Dermis blood vessel endothelial cell (primary cell): ENCODE results near the gene B3GLCT. TPM values are rescaled to one million over a fixed set of nuclear protein-coding genes. Genes with fewer than 3 reads are reported as not detected.
"Not testable (repeated sequence)": the region's sequence is repeated elsewhere in the genome, so short reads cannot be mapped to it uniquely, and the experiment has no call there.

Source experiments
- DNase-seq: peaks from one replicate; pipeline ENCODE4 v3.0.0; 2010
- total RNA-seq: library from RNA; depleted of rRNA; stranded (reverse); fragments of >200 nt; gene quantifications from 2 replicates; pipeline ENCODE4 v1.2.3, GENCODE V29; 2014

The B3GLCT gene
- total RNA-seq, 1 donor from 2014 or later = 20.4 TPM

DNA sequence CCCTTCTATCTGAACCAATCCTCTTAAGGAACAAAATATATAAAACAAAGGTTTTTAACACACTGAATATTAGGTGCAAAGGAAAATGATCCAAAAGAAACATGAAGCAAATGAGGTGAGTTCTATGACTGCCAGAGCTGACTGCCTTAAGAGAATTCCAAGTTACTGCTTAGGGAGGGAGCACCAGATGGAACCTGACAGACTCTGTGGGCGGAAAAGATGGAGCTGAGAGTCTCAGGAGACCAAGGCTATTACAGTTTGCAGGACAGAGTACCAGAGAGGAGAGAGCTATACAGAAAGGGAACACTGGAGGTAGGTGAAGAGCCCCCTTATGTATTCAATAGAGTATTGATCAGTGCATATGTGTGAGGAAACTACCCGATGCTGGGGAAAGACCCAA, 87.2 kb downstream of the B3GLCT start:
- no peak for DNase-seq

DNA sequence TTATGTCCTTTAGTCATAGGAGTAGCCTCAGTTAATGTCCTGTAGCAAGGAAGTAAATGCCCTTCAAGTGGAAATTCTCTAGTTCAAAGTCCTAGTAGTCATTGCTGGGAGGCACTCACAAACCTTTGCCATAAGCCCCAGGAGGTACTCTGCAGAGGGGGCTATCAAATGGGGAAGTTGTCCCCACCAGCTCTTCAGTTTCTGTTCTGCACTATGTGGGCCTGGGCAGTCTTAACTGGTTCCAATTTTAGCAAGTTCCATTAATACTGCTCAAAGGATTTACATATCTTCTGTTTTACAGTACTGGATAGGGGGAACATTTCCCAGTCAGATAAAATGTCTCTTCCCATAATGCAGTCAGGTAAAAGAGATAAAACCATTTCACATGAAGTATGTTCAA, 101.3 kb downstream of the B3GLCT start:
- no peak for DNase-seq

DNA sequence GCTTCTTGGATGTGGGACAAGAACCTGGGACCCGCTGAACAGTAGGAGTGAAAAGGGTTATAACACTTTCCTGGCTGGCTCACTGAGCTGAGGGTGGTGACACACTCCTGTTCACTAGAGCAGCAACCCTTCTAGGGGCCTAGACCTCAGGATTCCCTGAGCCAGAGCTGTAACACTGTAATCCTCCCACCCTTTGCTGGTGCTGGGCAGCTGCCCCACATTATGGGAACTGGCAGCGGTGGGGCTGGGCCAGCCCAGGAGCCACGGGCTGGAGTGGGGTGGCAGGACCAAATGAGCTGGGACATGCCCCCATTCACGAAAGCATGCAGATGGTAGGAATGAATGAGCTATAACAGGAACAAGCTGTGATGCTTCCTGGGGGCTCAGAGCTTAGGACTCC, 110.6 kb downstream of the B3GLCT start:
- no peak for DNase-seq

DNA sequence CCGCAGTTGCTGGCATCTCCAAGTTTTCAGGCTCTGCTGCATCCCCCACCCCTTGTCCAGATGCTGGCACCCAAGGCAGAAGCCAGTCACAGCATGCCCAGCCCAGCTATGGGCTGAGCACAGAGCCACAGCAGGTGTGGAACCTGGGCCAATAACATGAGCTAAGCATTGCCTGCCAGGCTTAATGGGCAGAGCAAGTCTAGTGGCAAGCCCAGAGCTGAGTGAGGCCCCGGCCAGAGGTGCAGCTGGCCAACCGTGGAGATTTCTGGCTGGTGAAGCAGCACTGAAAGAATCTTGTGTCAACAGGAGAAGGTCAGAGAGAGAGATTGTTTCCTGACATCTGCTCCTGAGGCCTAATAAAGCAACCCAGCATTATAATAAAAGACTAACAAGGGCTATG, 111.0 kb downstream of the B3GLCT start:
- DNase-seq = peak; percentile 9

DNA sequence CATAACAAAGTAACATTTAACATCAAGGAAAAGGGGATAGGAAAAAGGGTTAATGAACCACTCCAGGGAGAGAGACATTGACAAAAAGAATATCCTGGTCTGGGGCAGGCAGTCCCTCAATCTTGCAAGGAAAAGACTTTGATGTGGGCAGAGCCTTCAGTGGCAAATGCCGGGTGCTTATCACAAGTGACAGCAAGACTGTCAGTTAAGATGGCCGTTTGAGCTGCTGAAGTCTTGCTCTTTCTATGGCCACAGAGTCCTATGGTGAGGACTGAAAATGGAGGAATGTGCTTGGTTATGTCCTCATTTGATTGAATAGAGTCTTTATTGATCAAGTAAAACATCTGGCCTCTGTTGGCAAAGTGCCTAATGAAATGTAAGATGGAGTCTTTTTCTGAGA, 112.1 kb downstream of the B3GLCT start:
- DNase-seq = no peak

DNA sequence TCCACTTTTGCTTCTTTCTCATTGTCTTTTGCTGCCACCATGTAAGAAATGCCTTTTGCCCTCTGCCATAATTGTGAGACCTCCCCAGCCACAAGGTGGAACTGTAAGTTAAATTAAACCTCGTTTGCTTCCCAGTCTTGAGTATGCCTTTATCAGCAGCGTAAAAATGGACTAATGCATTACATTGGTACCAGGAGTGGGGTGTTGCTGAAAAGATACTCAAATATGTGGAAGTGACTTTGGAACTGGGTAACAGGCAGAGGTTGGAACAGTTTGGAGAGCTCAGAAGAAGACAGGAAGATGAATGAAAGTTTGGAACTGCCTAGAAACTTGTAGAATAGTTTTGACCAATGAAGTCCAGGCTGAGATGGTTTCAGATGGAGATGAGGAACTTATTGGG, 115.2 kb downstream of the B3GLCT start:
- no peak for DNase-seq

DNA sequence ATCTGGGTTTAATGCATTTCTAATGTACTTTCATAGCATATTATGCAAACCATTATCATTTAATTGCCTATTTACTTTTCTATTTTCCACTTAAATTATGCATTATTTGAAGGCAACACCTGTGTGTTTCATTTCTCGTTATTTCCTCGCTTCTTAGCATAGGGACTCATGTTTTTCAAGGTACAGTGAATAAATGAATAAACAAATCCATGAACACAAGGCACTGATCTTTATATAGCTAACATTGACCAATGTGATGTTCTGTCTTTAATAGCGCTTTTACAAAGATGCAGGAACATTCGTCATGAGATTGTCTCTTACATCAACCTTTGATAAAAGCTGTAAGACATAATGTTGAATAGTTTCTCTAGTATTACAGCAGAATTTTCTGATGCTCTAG, 121.2 kb downstream of the B3GLCT start:
- DNase-seq = no peak

DNA sequence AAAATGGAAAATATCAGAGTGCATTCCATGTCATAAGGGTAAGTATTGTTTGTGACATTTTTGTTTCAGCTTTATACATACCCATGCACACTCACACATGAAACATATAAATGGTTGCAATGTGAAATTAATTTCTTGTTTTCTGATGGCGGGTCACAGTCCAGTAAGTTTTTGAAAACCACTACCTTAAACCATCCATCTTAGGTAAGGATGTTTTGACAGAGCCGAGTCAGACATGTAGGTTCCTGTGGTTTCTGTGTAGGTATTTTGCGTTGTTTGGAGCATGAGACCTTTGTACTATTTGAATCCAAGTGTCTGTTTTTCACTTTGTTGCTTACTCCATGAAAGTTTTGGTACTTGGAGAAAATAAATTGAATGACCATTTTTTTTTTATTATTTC, 121.7 kb downstream of the B3GLCT start:
- DNase-seq = no peak

DNA sequence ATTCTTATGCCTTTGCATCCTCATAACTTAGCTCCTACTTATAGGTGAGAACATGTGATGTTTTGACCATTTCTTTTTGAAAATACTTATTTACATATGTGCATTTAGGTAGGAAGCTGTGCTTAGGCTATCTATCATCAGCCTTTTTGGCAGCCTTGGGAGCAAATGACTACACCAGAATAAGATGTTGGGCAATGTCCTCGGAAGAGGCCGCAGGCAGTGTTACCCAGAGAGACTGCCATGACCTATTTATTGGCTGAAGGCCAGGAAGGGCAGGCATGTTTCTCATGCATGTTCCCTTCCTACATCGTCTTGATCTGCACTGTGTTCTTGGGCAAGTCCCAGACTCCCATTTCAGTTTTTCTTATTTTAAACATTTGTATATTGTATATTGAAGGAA, 122.3 kb downstream of the B3GLCT start:
- no peak for DNase-seq

DNA sequence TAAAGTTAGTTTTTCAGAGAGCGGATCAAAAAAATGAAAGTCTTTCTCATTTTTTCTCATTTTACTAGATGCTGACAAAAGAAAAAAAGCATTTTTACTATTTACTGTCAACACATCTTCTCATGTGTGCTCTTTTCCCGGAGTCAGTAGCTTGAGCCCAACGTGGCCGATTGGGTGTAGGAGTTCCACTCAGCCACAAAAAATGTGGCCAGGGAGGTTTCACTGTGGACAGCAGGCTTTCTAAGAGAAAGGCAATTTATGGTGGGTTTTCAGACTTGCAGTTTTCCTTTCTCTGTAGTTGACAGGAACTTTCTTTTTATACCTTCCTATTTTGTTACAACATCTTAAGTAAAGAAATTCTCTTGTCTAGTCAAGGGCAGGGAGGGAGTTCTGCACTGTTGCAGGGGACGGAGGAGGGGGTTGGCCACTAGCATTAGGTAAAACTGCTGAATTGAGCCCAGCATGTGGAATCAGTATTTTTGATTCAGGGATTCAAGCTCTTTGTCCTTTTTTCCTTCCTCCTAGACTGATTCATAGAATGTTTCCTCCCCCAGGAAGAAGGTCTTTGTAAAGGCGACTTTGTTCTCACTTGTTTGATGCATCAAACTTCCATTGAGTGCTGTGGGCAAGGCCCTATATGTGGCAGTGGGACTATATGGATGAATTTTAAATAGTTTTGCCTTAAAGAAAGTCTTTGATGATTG, 123.1 kb downstream of the B3GLCT start:
- no peak for DNase-seq

DNA sequence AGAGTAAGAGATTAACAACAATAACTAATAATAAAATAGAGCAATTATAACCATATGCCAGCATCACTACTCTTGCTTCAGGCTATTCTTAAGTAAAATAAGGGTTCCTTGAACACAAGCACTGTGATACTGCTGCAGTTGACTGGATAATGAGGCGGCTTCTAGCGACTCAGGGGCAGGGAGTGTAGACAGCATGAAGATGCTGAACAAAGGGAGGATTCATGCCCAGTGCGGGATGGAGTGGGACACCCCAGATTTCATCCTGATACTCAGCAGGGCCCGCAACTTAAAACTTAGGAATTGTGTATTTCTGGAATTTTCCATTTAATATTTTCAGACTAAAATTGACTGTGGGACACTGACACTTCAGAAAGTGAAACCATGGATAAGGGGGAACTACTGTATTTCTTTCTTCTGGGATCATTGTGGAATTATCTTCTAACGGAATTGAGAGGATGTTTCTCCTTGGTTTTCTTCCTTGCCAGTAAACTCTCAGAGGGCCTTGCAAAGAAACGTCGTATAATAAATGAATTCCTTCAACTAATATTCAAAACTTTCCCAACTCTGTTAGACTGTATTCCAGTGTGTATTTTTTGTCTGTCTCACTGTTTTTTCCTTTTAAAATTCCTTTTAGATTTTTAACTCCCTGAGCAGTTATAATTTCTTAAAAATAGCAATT, 127.5 kb downstream of the B3GLCT start:
- DNase-seq = no peak

DNA sequence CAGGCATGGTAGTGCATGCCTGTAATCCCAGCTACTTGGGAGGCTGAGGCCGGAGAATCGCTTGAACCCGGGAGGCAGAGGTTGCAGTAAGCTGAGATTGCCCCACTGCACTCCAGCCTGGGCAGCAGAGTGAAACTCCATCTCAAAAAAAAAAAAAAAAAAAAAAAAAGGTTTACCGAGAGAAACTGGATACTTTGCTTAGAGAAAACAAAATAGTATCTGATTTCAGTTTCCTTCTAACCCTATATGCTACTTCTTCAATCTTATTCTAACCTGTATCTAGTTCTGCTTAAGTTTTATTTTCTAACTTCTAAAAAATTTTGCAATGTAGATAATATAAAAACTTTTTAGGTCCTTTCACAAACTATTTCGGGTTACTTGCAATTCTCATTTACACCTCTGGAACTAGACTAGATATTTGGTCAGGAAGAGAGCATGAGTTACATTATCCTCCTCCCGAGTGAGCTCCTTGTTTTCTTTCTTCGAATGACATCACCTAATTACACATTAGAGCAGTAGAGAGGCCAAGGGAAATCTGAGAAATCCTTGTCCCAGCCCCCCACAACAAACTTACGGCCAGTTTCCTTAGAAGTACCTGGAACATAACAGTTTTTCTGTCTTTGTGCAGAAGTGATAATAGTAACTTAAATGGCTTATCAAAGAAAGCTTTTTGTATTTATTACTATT, 128.9 kb downstream of the B3GLCT start:
- peak; percentile 6 for DNase-seq

DNA sequence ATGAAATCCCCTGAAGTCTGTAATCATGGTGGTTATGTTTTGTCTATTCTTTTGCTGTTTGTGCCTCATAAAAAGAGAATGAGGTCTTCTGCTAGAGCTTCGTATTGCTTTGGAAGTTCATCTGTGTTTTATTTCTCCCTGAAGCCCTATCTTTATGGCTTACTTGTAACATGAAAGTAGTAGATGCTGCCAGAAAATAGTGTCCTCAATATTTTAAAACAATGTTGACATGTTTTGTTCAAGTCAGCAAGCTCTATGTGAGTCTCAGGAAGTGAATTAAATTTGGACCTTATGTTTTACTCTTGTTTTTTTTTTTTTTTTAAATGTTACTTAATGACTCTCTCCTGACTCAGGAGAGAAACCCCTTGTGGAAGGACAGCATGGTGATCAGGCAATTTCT, 130.5 kb downstream of the B3GLCT start:
- no peak for DNase-seq

DNA sequence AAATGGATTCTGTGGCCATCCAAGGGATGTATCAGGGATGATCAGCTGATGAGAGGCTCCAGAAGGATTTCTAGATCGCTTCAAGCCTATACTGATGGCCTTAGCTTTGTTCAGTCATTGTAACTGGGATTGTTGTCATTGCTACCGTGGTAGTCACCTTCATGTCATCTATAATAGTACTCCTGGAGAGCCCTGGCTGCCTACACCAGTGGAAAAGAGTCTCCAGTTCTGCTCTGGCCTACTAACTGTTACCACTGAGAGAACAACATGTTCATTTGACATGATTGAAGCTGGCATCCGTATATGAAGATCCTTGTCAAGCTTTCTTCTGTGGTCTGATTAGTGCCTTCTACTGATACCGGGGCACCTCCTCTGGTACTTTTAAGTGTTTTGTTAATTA, 131.3 kb downstream of the B3GLCT start:
- no peak for DNase-seq

DNA sequence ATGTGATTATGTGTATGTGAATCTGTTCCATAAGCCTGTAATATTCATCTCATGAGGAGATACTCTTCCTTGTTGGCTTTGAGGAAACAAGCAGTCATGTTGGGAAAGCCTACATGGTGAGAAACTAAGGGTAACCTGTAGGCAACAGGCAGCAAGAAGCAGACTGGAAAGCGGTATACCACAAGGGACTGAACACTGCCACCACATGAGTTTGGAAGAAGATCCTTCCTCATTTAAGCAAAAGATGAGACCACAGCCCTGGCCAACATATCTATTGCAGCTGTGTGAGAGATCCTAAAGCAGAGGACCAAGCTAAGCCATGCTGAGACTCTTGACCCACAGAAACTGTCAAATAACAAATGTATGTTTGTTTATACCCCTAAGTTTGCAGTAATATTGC, 134.8 kb downstream of the B3GLCT start:
- no peak for DNase-seq

DNA sequence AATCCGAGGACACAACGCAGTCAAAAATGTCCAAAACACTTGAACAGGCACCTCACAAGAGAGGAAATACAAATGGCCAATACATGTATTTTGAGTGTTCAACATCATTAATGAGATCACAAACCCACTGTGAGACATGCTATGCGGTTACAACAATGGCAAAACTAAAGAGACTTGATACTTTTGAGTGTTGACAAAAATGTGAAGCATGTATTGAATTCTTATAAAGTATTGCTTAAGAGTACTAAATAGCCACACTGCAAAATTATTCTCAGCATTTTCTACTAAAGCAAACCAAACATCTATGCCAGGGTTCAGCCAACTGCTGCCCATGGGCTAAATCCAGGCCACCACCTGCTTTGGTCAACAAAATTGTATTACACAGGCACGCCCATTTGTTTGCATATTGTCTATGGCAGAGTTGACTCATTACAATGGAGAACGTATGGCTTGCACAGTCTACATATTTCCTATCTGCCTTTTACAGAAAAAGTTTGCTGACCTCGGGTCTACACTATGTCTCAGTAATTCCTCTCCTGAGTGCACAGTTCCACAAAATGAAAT, 135.3 kb downstream of the B3GLCT start:
- no peak for DNase-seq

DNA sequence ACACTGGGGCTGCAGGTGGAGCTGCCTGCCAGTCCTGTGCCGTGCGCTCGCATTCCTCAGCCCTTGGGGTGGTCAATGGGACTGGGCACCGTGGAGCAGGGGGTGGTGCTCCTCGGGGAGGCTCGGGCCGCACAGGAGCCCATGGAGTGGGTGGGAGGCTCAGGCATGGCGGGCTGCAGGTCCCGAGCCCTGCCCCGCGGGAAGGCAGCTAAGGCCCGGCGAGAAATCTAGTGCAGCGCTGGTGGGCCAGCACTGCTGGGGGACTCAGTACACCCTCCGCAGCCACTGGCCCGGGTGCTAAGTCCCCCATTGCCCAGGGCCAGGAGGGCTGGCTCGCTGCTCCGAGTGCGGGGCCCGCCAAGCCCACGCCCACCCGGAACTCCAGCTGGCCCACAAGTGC, 139.8 kb downstream of the B3GLCT start:
- not testable (repeated sequence) for DNase-seq

DNA sequence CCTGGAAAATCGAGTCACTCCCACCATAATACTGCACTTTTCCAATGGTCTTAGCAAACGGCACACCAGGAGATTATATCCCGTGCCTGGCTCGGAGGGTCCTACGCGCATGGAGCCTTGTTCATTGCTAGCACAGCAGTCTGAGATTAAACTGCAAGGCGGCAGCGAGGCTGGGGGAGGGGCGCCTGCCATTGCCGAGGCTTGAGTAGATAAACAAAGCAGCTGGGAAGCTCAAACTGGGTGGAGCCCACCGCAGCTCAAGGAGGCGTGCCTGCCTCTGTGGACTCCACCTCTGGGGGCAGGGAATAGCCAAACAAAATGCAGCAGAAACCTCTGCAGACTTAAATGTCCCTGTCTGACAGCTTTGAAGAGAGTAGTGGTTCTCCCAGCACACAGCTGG, 141.1 kb downstream of the B3GLCT start:
- DNase-seq = not testable (repeated sequence)

DNA sequence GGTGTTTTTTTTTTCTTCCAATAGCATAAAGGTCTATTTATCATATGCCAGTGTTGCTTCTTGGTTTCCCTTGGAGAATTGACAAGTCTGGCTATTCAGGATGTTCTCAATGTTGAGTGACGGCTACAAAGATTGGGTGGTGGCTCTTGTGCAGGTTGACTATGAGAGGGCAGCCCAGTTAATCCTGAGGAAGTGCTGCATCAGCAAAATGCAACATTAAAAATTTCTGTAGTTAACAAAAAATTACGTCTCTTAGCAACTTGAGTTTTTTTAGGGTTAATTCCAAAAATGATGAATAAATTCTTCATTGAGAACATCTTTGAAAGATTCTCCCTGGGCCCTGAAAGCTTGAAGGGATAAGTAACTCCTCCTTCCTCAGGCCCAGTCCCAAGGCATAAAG, 147.1 kb downstream of the B3GLCT start:
- no peak for DNase-seq

DNA sequence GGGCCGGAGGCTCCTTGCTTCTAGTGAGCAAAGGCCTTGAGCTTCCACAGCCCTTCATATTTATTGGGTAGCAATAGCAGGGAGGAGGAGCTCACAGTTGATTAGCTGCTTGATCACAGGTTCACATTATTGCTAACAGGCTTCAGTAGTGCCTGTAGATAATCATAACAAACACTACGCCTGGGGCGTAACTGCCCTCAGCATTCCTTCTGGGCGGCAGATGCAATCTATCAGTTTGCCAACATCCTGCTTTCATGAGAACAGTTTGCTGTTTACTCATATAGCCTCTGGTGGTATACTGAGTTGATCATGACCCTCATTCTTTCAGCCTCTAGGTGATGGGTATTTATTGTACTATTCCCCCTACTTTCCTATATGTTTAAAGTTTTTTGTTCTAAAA, 149.4 kb downstream of the B3GLCT start:
- no peak for DNase-seq

DNA sequence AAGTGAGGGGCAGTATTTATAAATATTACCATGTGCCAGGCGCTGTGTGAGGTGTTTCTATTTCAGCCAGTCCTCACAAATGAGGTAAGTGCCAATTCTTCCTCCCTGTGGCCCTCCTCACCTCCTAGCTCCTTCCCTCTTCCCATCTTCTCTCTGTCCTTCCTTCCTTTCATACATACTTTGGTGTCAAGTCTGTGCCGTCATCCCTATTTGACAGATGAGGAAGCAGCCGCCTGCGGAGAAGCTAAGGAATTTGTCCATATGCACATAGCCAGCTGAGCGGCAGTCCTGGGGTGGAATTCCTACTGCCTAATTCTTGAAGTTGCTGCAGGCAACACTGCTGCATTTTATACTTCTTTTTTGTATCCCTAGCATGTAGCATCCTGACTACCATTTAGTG, 150.8 kb downstream of the B3GLCT start:
- DNase-seq = no peak

DNA sequence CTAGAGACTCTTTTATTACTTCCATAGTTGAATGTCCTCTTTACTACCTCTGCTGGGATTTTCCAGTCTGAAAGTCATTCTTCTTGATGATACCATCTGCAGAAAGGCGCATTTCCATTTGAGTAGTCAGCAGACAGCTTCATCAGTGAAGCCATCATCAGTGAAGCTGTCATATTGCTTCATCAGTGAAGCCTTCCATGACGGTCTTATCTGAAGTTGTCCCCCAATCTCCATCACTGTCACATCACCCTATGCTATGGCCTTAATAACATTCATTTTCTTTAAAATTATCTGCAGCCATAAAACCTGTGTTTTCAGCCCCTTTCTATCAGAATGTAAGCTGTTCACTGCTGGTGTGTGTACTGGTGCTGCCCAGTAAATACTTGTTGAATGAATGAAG, 151.6 kb downstream of the B3GLCT start:
- DNase-seq = no peak

DNA sequence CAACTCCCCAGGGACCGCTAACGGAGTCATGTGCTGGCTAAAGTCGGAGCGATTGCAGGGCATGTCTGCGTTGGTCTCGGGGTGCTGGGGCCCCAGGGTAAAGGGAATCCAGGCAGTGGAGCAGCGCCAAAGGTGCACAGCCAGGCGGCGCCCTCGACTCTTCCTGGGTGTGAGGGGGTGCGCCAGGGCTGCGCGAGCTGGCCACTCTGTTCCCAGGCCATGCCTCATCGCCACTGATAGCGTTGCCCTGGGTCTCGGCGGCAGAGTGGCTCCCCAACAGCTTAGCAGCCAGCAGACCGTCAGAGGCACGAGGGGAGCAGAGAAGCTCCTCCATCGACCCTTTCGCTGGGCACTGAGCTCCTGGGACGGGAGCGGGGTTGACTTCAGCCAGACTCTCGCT, 152.7 kb downstream of the B3GLCT start:
- no peak for DNase-seq

DNA sequence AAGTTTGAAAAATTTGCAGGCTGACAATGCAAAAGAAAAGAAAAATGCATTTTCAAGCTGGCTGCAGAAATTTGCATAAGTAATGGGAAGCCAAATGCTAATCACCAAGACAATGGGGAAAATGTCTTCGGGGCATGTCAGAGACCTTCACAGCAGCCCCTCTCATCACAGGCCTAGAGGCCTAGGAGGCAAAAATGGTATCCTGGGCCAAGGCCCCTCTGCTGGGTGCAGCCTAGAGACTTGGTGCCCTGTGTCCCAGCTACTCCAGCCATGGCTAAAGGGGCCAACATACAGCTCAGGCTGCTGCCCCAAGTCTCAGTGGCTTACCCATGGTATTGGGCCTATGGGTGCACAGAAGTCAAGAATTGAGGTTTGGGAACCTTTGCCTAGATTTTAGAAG, 155.2 kb downstream of the B3GLCT start:
- DNase-seq = no peak
